Activated T-helper 1 cell treated with Interleukin-2 at 50 U/mL for 16 hours (primary cell): ENCODE data around the gene PCDHGA8.
A peak's percentile ranks its signal among the peaks of the same experiment; 100 is the strongest.
"Not testable (repeated sequence)": the region's sequence is repeated elsewhere in the genome, so short reads cannot be mapped to it uniquely, and the experiment has no call there.

Source experiments
- DNase-seq: peaks from one replicate; pipeline ENCODE4 v3.0.0-alpha.2; 2020; ENCODE audit warnings: low read depth

PCDHGA8 gene

GRCh38 chr5:141403387-141403786 lies 11.0 kb downstream of the PCDHGA8 start:
- no peak for DNase-seq

GRCh38 chr5:141407790-141408505 lies 15.5 kb downstream of the PCDHGA8 start, which contains the start of gene PCDHGB6:
TSS of gene PCDHGB6 (plus strand) at chr5:141408021. CDS start at chr5:141408203, 182 bp downstream.
- not testable (repeated sequence) for DNase-seq

- no peak for DNase-seq
Measured at GRCh38 chr5:141409598-141410306, 17.3 kb downstream of the PCDHGA8 start.

GRCh38 chr5:141411575-141411974 lies 19.1 kb downstream of the PCDHGA8 start:
- DNase-seq: no peak

GRCh38 chr5:141412854-141413539 lies 20.6 kb downstream of the PCDHGA8 start, which contains the start of gene PCDHGA10:
TSS of gene PCDHGA10 (plus strand) at chr5:141412987. CDS start at chr5:141413176, 189 bp downstream.
- peak; percentile 21 for DNase-seq

GRCh38 chr5:141413540-141414069 lies 21.2 kb downstream of the PCDHGA8 start:
- no peak for DNase-seq

GRCh38 chr5:141414548-141415274 lies 22.3 kb downstream of the PCDHGA8 start:
- DNase-seq: not testable (repeated sequence)

- DNase-seq: not testable (repeated sequence)
Measured at GRCh38 chr5:141415275-141415618, 22.8 kb downstream of the PCDHGA8 start.

- not testable (repeated sequence) for DNase-seq
Measured at GRCh38 chr5:141417494-141418172, 25.2 kb downstream of the PCDHGA8 start, which contains the start of gene PCDHGB7. TSS of gene PCDHGB7 (plus strand) at chr5:141417677. CDS start at chr5:141417860, 183 bp downstream.

GRCh38 chr5:141419074-141419880 lies 26.8 kb downstream of the PCDHGA8 start:
- no peak for DNase-seq

- no peak for DNase-seq
Measured at GRCh38 chr5:141420855-141421488, 28.5 kb downstream of the PCDHGA8 start, which contains the start of gene PCDHGA11. TSS of gene PCDHGA11 (plus strand) at chr5:141421051. CDS start at chr5:141421228, 177 bp downstream.

- no peak for DNase-seq
Measured at GRCh38 chr5:141421489-141421855, 29.0 kb downstream of the PCDHGA8 start.

GRCh38 chr5:141422742-141423291 lies 30.4 kb downstream of the PCDHGA8 start:
- no peak for DNase-seq

GRCh38 chr5:141427783-141428426 lies 35.5 kb downstream of the PCDHGA8 start:
- no peak for DNase-seq

- DNase-seq: no peak
Measured at GRCh38 chr5:141430332-141431113, 38.1 kb downstream of the PCDHGA8 start, which contains the start of gene PCDHGA12. TSS of gene PCDHGA12 (plus strand) at chr5:141430507. CDS start at chr5:141430760, 253 bp downstream.

GRCh38 chr5:141431286-141431685 lies 38.9 kb downstream of the PCDHGA8 start:
- DNase-seq: no peak

GRCh38 chr5:141432308-141432707 lies 39.9 kb downstream of the PCDHGA8 start:
- not testable (repeated sequence) for DNase-seq

- DNase-seq: not testable (repeated sequence)
Measured at GRCh38 chr5:141432726-141433125, 40.3 kb downstream of the PCDHGA8 start.
